GM12891 (cell line): ENCODE data around the gene TJP3.

Source experiments
- DNase-seq: peaks from one replicate; pipeline ENCODE4 v3.0.0; 2011; ENCODE audit warnings: low spot score; ENCODE audit not compliant: insufficient read length
- FAIRE-seq: peaks from 2 replicates; lab custom pipeline; 2011; peaks lifted over from hg19 to GRCh38; lab: Jason Lieb, UNC
- PAX5 ChIP-seq: IDR thresholded peaks from 2 replicates; pipeline ENCODE4 v1.6.1; 2011; ENCODE audit warnings: low read length, moderate library complexity, mild to moderate bottlenecking; ENCODE audit not compliant: insufficient read depth, severe bottlenecking
- POLR2A ChIP-seq: IDR thresholded peaks from 2 replicates; pipeline ENCODE4 v1.6.1; 2011; ENCODE audit warnings: low read depth, low read length, control low read depth
- POLR2AphosphoS5 ChIP-seq: IDR thresholded peaks from 2 replicates; pipeline ENCODE4 v1.6.1; 2011; ENCODE audit warnings: low read depth, low read length, control low read depth
- POU2F2 ChIP-seq: IDR thresholded peaks from 2 replicates; pipeline ENCODE4 v1.6.1; 2011; ENCODE audit warnings: low read depth, mild to moderate bottlenecking, control low read depth, low read length, moderate library complexity
- SPI1 ChIP-seq: IDR thresholded peaks from 2 replicates; pipeline ENCODE4 v1.6.1; 2011; ENCODE audit warnings: low read depth, low read length, control low read depth
- TAF1 ChIP-seq: IDR thresholded peaks from 2 replicates; pipeline ENCODE4 v1.6.1; 2011; ENCODE audit warnings: low read depth, low read length, control low read depth

TJP3 gene

DNA sequence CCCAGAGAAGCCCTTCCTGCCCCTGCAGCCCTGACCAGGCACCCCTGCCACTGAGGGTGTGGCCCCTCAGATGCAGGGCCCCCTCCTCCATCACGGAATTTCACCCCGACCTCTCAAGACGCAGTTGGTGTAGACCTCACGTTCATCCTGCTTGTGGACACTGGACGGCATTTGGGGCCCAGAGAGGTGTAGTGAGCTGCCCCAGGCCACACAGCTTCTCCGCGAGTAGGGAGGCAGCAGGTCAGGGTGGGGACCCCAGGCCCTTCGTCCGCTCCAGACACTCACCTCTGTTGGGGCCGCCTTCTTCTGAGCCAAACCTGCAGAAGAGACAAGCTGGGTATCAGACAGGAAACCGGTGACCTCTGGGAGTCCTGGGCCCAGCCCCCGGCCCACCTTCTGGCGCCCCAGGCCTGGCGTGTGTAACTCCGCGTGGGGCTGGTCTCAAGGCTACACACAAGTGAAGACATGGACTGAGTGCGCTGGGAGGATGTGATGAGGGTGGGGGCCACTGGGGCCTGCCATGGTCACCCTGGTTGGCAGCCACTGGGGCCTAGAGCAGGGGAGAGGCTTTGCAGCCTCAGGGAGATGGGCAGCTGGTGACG lies 41.0 kb upstream of the TJP3 start:
- FAIRE-seq = no peak
- DNase-seq = no peak
- TF ChIP-seq TAF1 = no peak

DNA sequence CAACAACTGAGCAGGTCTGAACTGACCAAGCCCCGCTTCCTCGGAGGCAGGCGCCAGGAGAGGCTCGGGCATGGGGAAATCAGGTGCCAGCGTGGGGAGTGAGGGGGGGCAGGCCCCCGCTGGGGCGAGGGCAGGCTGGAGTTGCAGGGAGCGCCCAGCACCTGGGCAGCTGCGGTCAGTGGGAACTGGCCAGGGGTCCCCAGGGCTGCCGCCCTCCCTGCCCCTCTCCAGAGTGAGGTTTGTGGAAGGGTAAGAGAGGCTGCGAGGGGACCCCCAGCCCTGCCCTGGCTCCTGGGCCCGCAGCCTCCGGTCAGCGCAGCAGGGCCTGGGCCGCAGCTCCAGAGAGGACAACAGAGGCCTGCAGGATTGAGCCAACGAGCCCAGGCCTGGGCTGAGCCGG lies 40.4 kb upstream of the TJP3 start:
- DNase-seq = no peak
- FAIRE-seq = no peak

GRCh38 chr19:3668331-3669081 lies 39.7 kb upstream of the TJP3 start:
- DNase-seq = no peak
- TF ChIP-seq POLR2AphosphoS5 (no peak), TAF1 (no peak), POU2F2 (no peak)
- FAIRE-seq = no peak

More for the DNA sequence above, 40.4 kb upstream of the TJP3 start:
- TF ChIP-seq SPI1 (no peak), POLR2A (no peak), POLR2AphosphoS5 (no peak), TAF1 (no peak), PAX5 (no peak), POU2F2 (no peak)

GRCh38 chr19:3669082-3669946 lies 38.9 kb upstream of the TJP3 start:
- DNase-seq (no peak), FAIRE-seq (no peak)
- TF ChIP-seq PAX5 (no peak), POLR2AphosphoS5 (no peak), POU2F2 (no peak), TAF1 (no peak), SPI1 (no peak), POLR2A (no peak)

GRCh38 chr19:3669947-3670795 lies 38.0 kb upstream of the TJP3 start:
- FAIRE-seq (no peak), DNase-seq (no peak)
- TF ChIP-seq POU2F2 (no peak), TAF1 (no peak), POLR2A (no peak), SPI1 (no peak), PAX5 (no peak), POLR2AphosphoS5 (no peak)

DNA sequence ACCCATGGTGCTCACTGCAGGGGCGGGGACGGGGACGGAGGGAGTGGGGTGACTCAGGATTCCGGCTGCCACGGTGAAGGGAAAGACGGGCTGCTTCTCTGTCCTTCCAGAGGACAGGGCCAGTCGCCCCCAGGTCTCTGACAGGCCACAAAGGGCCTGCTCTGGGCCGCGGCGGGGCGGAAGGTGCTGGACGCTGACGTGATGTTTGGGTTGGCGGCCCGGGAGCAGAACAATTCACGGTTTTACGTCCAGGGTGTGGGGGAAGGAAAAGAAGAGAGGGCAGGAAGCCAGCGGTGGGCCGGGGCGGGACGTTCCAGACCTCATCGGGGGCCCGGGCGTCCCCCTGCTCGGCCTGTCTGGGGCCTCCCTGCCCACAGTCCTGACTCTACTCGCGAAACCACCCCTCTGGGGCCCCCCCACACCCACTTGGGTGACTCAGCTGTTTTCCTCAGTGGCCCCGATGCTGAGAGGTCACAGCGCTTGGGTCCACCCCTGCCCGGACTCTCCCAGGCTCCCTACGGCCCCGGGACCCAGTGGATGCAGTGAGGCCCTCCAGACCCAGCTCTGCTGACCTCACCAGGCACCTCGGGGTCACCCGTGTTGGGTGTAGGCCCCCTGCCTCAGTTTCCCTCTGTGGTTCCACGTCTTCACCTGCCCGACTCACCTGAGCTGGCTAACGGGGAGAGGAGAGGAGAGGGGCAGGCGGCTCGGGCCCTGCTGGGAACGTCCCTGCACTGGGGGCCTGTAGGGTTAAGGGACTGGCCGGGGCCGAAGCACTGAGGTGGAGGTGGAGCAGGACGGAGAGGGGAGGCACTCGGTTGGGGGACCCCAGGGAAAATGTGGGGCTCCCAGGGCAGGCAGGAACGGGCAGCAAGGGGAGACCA lies 37.1 kb upstream of the TJP3 start:
- TF ChIP-seq POLR2AphosphoS5 = no peak
- TF ChIP-seq POLR2A = no peak
- TF ChIP-seq PAX5 = no peak
- peak; percentile 63 for DNase-seq
- FAIRE-seq = no peak

DNA sequence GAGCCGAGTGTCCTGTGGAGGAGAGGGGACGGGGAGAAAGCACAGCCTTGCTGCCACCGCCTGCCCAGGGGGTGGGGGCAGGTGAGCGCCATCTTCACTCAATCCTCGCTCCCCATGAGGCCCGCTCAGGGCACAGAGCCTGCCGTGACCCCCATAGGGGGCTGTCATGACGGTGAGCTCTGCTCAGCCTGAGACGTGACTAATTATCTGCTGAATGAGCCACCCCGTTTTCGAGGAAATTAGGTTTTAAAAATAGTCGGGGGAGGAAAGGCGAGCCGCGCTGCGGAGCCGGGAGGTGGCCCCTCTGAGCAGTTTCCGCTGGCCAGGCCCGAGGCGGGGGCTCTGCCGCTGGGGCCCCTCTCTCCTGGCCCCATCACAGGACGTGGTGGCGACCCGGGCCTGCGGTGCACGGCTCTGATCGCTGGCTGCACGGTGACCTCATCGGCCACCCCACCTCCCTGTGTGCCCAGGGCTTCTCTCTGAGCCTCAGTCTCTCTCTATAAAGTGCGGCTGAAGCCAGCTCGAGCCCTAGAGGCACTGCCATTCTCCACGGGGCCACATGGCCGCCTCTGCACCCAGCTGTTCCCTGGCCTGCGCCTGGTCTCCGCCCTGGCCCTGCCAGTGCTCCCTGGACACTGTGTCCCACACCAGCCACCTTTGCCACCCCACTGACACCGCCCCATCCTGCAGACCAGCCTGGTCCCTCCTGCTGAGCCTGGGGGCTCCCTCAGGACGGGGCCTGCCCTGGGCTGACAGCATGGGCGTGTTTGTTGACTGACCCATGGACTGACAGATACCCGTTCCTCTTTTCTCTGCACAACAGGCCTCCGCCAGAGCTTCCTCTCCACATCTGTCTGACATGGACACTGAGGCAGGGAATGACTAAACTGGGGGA lies 36.3 kb upstream of the TJP3 start:
- DNase-seq (no peak), FAIRE-seq (no peak)
- TF ChIP-seq SPI1 (peak; percentile 61), POLR2A (no peak)

GRCh38 chr19:3672575-3672948 lies 35.6 kb upstream of the TJP3 start:
- TF ChIP-seq PAX5 (no peak), TAF1 (no peak), POLR2A (no peak), POU2F2 (no peak), POLR2AphosphoS5 (no peak), SPI1 (no peak)
- no peak for FAIRE-seq

More at GRCh38 chr19:3672575-3672948, 35.6 kb upstream of the TJP3 start:
- no peak for DNase-seq
